ENCODE data around the gene SEPTIN1. TPM values are rescaled to one million over a fixed set of nuclear protein-coding genes. Genes with fewer than 3 reads are reported as not detected.

Gene SEPTIN1
- total RNA-seq, 1 donor from 2014 or later, result 2.9 TPM

- peak overlapping the region; percentile 94 for H3K27ac Mint-ChIP-seq (ENCODE audit: unreplicated experiment)
- H3K27me3 Mint-ChIP-seq (ENCODE audit: unreplicated experiment), result peaks cover 15% of the 10 kb centered on the region
- peaks cover 17% of the 10 kb centered on the region for H3K9me3 Mint-ChIP-seq (ENCODE audit: unreplicated experiment)
- peak overlapping the region; percentile 97 for H3K4me3 Mint-ChIP-seq (ENCODE audit: unreplicated experiment)
- DNase-seq, result no peak
- H3K4me1 Mint-ChIP-seq (ENCODE audit: low read depth, unreplicated experiment), result peaks cover 15% of the 10 kb centered on the region
- TF ChIP-seq CTCF (IDR thresholded peaks at IDR 0.05; ENCODE audit: partially characterized antibody, unreplicated experiment), result no peak
- no peaks in the 10 kb centered on the region for H3K36me3 Mint-ChIP-seq (ENCODE audit: unreplicated experiment)
These were observed 26.4 kb downstream of the SEPTIN1 start for GRCh38 chr16:30355954-30356308.

GRCh38 chr16:30355144-30355953, 27.0 kb downstream of the SEPTIN1 start, which contains the start of gene CD2BP2:
Gene CD2BP2 (minus strand): TSS chr16:30355308. CDS start chr16:30354681, 627 bp downstream.
- H3K36me3 Mint-ChIP-seq (ENCODE audit: unreplicated experiment), result no peaks in the 10 kb centered on the region
- H3K9me3 Mint-ChIP-seq (ENCODE audit: unreplicated experiment), result peaks cover 15% of the 10 kb centered on the region
- peak within 1 kb of the TSS; percentile 94 for H3K27ac Mint-ChIP-seq (ENCODE audit: unreplicated experiment)
- H3K4me3 Mint-ChIP-seq (ENCODE audit: unreplicated experiment), result peak within 1 kb of the TSS; percentile 97
- no peak for TF ChIP-seq CTCF (IDR thresholded peaks at IDR 0.05; ENCODE audit: partially characterized antibody, unreplicated experiment)
- peaks cover 15% of the 10 kb centered on the region for H3K4me1 Mint-ChIP-seq (ENCODE audit: low read depth, unreplicated experiment)
- DNase-seq, result peak; percentile 90
- H3K27me3 Mint-ChIP-seq (ENCODE audit: unreplicated experiment), result peaks cover 15% of the 10 kb centered on the region

- Mint-ChIP-seq H3K4me1 (ENCODE audit: low read depth, unreplicated experiment) (peaks cover 15% of the 10 kb centered on the region), H3K9me3 (ENCODE audit: unreplicated experiment) (peaks cover 14% of the 10 kb centered on the region), H3K36me3 (ENCODE audit: unreplicated experiment) (no peaks in the 10 kb centered on the region), H3K4me3 (ENCODE audit: unreplicated experiment) (peak overlapping the region; percentile 97), H3K27me3 (ENCODE audit: unreplicated experiment) (peaks cover 12% of the 10 kb centered on the region), H3K27ac (ENCODE audit: unreplicated experiment) (peak overlapping the region; percentile 94)
- DNase-seq, result peak; percentile 66
- TF ChIP-seq CTCF (IDR thresholded peaks at IDR 0.05; ENCODE audit: partially characterized antibody, unreplicated experiment), result no peak
These were observed 27.8 kb downstream of the SEPTIN1 start for GRCh38 chr16:30354423-30355143.

- no peak for TF ChIP-seq CTCF (IDR thresholded peaks at IDR 0.05; ENCODE audit: partially characterized antibody, unreplicated experiment)
- peaks cover 15% of the 10 kb centered on the region for H3K4me1 Mint-ChIP-seq (ENCODE audit: low read depth, unreplicated experiment)
- H3K36me3 Mint-ChIP-seq (ENCODE audit: unreplicated experiment), result no peaks in the 10 kb centered on the region
- peaks cover 14% of the 10 kb centered on the region for H3K9me3 Mint-ChIP-seq (ENCODE audit: unreplicated experiment)
- H3K27me3 Mint-ChIP-seq (ENCODE audit: unreplicated experiment), result peaks cover 12% of the 10 kb centered on the region
- DNase-seq, result no peak
- peak overlapping the region; percentile 17 for H3K27ac Mint-ChIP-seq (ENCODE audit: unreplicated experiment)
- peak overlapping the region; percentile 97 for H3K4me3 Mint-ChIP-seq (ENCODE audit: unreplicated experiment)
These were observed 28.8 kb downstream of the SEPTIN1 start for GRCh38 chr16:30353438-30354129.

All from glutamatergic neuron (in vitro differentiated cells).